Progenitor cell of endocrine pancreas (in vitro differentiated cells): ENCODE results near the gene ACTR8. TPM values are rescaled to one million over a fixed set of nuclear protein-coding genes. Genes with fewer than 3 reads are reported as not detected.

ENCODE experiments used
- DNase-seq: peaks from one replicate; pipeline ENCODE4 v3.0.0; 2021; ENCODE audit warnings: low spot score; ENCODE audit not compliant: unreplicated experiment
- H3K27ac Mint-ChIP-seq: 2 replicates; pipeline ENCODE4 v1.8.0; 2021; ENCODE audit warnings: mild to moderate bottlenecking, moderate library complexity, mixed read lengths
- H3K27me3 Mint-ChIP-seq: 2 replicates; pipeline ENCODE4 v1.8.0; 2021; ENCODE audit warnings: mixed read lengths
- H3K36me3 Mint-ChIP-seq: 2 replicates; pipeline ENCODE4 v1.8.0; 2022; ENCODE audit warnings: mixed read lengths; ENCODE audit not compliant: insufficient read depth
- H3K4me1 Mint-ChIP-seq: 2 replicates; pipeline ENCODE4 v1.8.0; 2021; ENCODE audit warnings: low read depth, mixed read lengths
- H3K4me3 Mint-ChIP-seq: 2 replicates; pipeline ENCODE4 v1.8.0; 2021; ENCODE audit warnings: low read depth, mild to moderate bottlenecking, moderate library complexity, mixed read lengths
- H3K9me3 Mint-ChIP-seq: 2 replicates; pipeline ENCODE4 v1.8.0; 2021; ENCODE audit warnings: low read depth, mixed read lengths
- CTCF ChIP-seq: fragments of 200-600 bp; sonication (generic); IDR thresholded peaks from one replicate; pipeline ENCODE4 v1.5.0; 2021; ENCODE audit warnings: antibody characterized with exemption, mild to moderate bottlenecking; ENCODE audit not compliant: unreplicated experiment
- total RNA-seq: library from RNA; stranded (reverse); gene quantifications from 2 replicates; pipeline ENCODE4 v1.2.1, GENCODE V29; 2021

ACTR8 gene
- total RNA-seq, 1 donor from 2014 or later = 60.8 TPM

- Mint-ChIP-seq H3K9me3 (peaks cover 4% of the 10 kb centered on the region), H3K27ac (no peak overlapping the region), H3K4me3 (no peak overlapping the region), H3K27me3 (peaks cover 11% of the 10 kb centered on the region), H3K36me3 (no peaks in the 10 kb centered on the region), H3K4me1 (peaks cover 7% of the 10 kb centered on the region)
- DNase-seq = no peak
- TF ChIP-seq CTCF = no peak
Measured at GRCh38 chr3:53902711-53903110, 20.8 kb upstream of the ACTR8 start.

DNA sequence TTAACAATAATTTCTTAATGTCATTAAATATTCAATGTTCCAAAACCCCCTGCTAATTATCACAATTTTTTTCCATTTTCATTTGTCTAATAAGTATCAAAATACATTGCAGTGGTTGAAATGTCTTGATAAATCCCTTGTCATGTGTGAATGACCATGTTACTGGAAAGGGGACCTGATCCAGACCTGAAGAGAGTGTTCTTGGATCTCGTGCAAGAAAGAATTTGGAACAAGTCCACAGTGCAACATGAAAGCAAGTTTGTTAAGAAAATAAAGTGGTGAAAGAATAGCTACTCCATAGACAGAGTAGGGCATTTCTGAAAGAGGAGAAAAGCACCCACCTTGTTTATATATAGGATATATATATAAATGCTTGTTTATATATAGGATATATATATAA is 20.1 kb upstream of the ACTR8 start:
- H3K27ac Mint-ChIP-seq = no peak overlapping the region
- H3K9me3 Mint-ChIP-seq = peaks cover 4% of the 10 kb centered on the region
- H3K4me3 Mint-ChIP-seq = no peak overlapping the region
- peaks cover 7% of the 10 kb centered on the region for H3K4me1 Mint-ChIP-seq
- no peak for TF ChIP-seq CTCF
- peaks cover 17% of the 10 kb centered on the region for H3K27me3 Mint-ChIP-seq
- no peak for DNase-seq
- no peaks in the 10 kb centered on the region for H3K36me3 Mint-ChIP-seq

- H3K27ac Mint-ChIP-seq = no peak overlapping the region
- no peaks in the 10 kb centered on the region for H3K36me3 Mint-ChIP-seq
- no peak overlapping the region for H3K4me3 Mint-ChIP-seq
- H3K4me1 Mint-ChIP-seq = peaks cover 7% of the 10 kb centered on the region
- no peaks in the 10 kb centered on the region for H3K9me3 Mint-ChIP-seq
- DNase-seq = no peak
- H3K27me3 Mint-ChIP-seq = peaks cover 15% of the 10 kb centered on the region
- no peak for TF ChIP-seq CTCF
Measured at GRCh38 chr3:53900666-53901331, 18.8 kb upstream of the ACTR8 start.

GRCh38 chr3:53899750-53900149 is 17.8 kb upstream of the ACTR8 start:
- Mint-ChIP-seq H3K4me1 (peaks cover 7% of the 10 kb centered on the region), H3K27me3 (peaks cover 23% of the 10 kb centered on the region), H3K36me3 (no peaks in the 10 kb centered on the region), H3K9me3 (no peaks in the 10 kb centered on the region), H3K27ac (no peak overlapping the region), H3K4me3 (no peak overlapping the region)
- no peak for DNase-seq
- no peak for TF ChIP-seq CTCF

DNA sequence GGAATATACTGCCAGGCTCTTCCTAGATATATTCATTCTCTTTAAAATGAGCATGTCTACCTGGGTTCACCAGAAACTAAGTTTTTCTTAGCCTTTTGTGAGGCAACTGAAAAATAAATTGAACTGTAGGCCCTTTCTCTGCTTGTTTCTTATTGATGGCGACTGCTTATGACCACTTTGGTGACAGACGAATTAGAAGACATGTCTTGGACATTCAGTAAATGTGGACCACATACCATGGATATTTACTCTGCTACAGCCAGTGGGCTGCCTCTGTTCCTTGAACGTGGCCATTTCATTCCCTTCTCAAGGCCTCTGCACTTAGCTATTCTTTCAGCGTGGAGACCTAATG is 10.3 kb upstream of the ACTR8 start:
- Mint-ChIP-seq H3K9me3 (no peaks in the 10 kb centered on the region), H3K4me1 (peaks cover 27% of the 10 kb centered on the region), H3K36me3 (peaks cover 6% of the 10 kb centered on the region), H3K27me3 (peaks cover 30% of the 10 kb centered on the region), H3K4me3 (peak overlapping the region; percentile 97), H3K27ac (peak overlapping the region; percentile 100)
- DNase-seq = no peak
- no peak for TF ChIP-seq CTCF
